Transverse colon (tissue), 4 donors: ENCODE data around the gene CENPT. TPM values are rescaled to one million over a fixed set of nuclear protein-coding genes. Genes with fewer than 3 reads are reported as not detected.

ENCODE experiments used
- DNase-seq: peaks from one replicate; pipeline ENCODE4 v3.0.0-alpha.2; 2019
- H3K27ac ChIP-seq, 4 donors: fragments of 200-600 bp; sonication (generic); 2 replicates each; pipeline ENCODE4 v1.5.1; 2016 to 2018; ENCODE audit warnings: inconsistent platforms in 4 of 4
- H3K27me3 ChIP-seq: fragments of 200-600 bp; sonication (generic); 2 replicates; pipeline ENCODE4 v1.5.1; 2017; ENCODE audit warnings: inconsistent platforms
- H3K36me3 ChIP-seq, 4 donors: fragments of 200-600 bp; sonication (generic); 2 replicates each; pipeline ENCODE4 v1.5.1; 2017 to 2019; ENCODE audit warnings: inconsistent platforms in 4 of 4
- H3K4me1 ChIP-seq, 4 donors: fragments of 200-600 bp; sonication (generic); 2 replicates each; pipeline ENCODE4 v1.5.1; 2017 to 2020; ENCODE audit warnings: inconsistent platforms in 4 of 4
- H3K4me3 ChIP-seq, 4 donors: fragments of 200-600 bp; sonication (generic); 1 replicate in 1 of 4; 2 replicates in 3 of 4; pipeline versions ENCODE4 v1.5.1 to v1.6.1; 2017 to 2019; ENCODE audit warnings: inconsistent platforms in 4 of 4
- H3K9me3 ChIP-seq, 2 donors: fragments of 200-600 bp; sonication (generic); 2 replicates each; pipeline ENCODE4 v1.5.1; 2017 to 2019; ENCODE audit warnings: inconsistent platforms in 2 of 2
- EP300 ChIP-seq: sonication (generic); formaldehyde crosslinking; IDR thresholded peaks from one replicate; pipeline ENCODE4 v1.6.1; 2017; ENCODE audit warnings: antibody characterized with exemption, low read depth
- POLR2A ChIP-seq: fragments of 450-650 bp; IDR thresholded peaks from one replicate; pipeline ENCODE4 v1.6.1; 2016; ENCODE audit warnings: antibody characterized with exemption, mild to moderate bottlenecking, moderate library complexity
- POLR2AphosphoS5 ChIP-seq, 3 donors: sonication (generic); formaldehyde crosslinking; IDR thresholded peaks; one replicate each; pipeline ENCODE4 v1.6.1; 2016; ENCODE audit warnings: antibody characterized with exemption in 3 of 3
- WGBS, 2 donors: methylation state at CpG; one replicate each; pipeline ENCODE4 v1.1.5; 2018; ENCODE audit warnings: low coverage in 1 of 2; 5-methylcytosine and 5-hydroxymethylcytosine counted together
- in situ Hi-C, 4 donors: fragments of 200-750 bp; cut with MboI; loops; one replicate each; pipeline versions ENCODE4 v1.15.0 to v1.15.1; 2017; ENCODE audit warnings: low sequenced_read_pairs in 3 of 4, low pct_ligation_motif_present in 1 of 4, low pct_unique_long_range_greater_than_20kb in 1 of 4
- intact Hi-C: fragments of 100-400 bp; cut with DNase I; formaldehyde crosslinking; loops from one replicate; pipeline ENCODE4 v1.15.1; 2023; ENCODE audit warnings: low total_unique reads
- total RNA-seq, 4 donors: library from RNA; depleted of rRNA; stranded (reverse); fragments of >200 nt; gene quantifications; one replicate each; pipeline ENCODE4 v1.1.0, GENCODE V29; 2016
- TF ChIP-seq, protein P1 (sequence below), 5 experiments: fragments of 200-600 bp in 3 of 5; fragments of 450-650 bp in 2 of 5; sonication (generic) in 3 of 5; IDR thresholded peaks; 1 replicate in 2 of 5; 2 replicates in 3 of 5; pipeline ENCODE4 v1.5.1; 2016 to 2017; ENCODE audit warnings: antibody characterized with exemption in 5 of 5, inconsistent platforms in 3 of 5, mild to moderate bottlenecking in 2 of 5, moderate library complexity in 1 of 5

Gene CENPT
- total RNA-seq, 4 donors from 2014 or later, result 58.2 to 248 (median 100) TPM

DNA sequence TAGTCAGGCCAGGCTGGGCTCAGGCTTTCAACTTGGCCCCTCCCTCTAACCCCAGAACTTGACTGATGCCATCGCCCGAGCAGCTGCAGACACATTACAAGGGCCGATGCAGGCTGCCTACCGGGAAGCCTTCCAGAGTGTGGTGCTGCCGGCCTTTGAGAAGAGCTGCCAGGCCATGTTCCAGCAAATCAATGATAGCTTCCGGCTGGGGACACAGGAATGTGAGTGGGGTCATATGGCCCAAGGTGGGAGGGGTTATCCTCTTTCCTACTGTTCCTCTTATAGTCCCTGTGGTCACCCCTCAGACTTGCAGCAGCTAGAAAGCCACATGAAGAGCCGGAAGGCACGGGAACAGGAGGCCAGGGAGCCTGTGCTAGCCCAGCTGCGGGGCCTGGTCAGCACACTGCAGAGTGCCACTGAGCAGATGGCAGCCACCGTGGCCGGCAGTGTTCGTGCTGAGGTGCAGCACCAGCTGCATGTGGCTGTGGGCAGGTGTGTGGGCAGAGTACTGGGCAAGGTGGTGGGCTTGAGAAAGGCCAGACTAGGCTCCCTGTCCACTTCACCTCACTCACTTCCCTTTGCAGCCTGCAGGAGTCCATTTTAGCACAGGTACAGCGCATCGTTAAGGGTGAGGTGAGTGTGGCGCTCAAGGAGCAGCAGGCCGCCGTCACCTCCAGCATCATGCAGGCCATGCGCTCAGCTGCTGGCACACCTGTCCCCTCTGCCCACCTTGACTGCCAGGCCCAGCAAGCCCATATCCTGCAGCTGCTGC is 35.1 kb upstream of the CENPT start:
- no peak overlapping the region for H3K4me3 ChIP-seq
- H3K27ac ChIP-seq, result peak overlapping the region in 1 of 4 donors; percentile 40
- peaks cover 0 to 11% (median 1%) of the 10 kb centered on the region in 4 donors for H3K4me1 ChIP-seq
- no peak for TF ChIP-seq EP300
- no peak for TF ChIP-seq POLR2A
- TF ChIP-seq POLR2AphosphoS5 (IDR thresholded peaks at IDR 0.05), result no peak
- TF ChIP-seq, protein P1, sequence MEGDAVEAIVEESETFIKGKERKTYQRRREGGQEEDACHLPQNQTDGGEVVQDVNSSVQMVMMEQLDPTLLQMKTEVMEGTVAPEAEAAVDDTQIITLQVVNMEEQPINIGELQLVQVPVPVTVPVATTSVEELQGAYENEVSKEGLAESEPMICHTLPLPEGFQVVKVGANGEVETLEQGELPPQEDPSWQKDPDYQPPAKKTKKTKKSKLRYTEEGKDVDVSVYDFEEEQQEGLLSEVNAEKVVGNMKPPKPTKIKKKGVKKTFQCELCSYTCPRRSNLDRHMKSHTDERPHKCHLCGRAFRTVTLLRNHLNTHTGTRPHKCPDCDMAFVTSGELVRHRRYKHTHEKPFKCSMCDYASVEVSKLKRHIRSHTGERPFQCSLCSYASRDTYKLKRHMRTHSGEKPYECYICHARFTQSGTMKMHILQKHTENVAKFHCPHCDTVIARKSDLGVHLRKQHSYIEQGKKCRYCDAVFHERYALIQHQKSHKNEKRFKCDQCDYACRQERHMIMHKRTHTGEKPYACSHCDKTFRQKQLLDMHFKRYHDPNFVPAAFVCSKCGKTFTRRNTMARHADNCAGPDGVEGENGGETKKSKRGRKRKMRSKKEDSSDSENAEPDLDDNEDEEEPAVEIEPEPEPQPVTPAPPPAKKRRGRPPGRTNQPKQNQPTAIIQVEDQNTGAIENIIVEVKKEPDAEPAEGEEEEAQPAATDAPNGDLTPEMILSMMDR (IDR thresholded peaks at IDR 0.05), result no peak
- DNase-seq, result no peak
- 84% methylated on average over 18 of the region's 18 CpGs; no CpG with 5 or more reads in 1 of the 2 donors for WGBS, 2 donors
- intact Hi-C loops (no loop called here), in situ Hi-C loops (no loop called here)
- peaks cover 0 to 48% (median 20%) of the 10 kb centered on the region in 4 donors for H3K36me3 ChIP-seq
- H3K9me3 ChIP-seq, result no peaks in the 10 kb centered on the region
- H3K27me3 ChIP-seq, result no peaks in the 10 kb centered on the region

DNA sequence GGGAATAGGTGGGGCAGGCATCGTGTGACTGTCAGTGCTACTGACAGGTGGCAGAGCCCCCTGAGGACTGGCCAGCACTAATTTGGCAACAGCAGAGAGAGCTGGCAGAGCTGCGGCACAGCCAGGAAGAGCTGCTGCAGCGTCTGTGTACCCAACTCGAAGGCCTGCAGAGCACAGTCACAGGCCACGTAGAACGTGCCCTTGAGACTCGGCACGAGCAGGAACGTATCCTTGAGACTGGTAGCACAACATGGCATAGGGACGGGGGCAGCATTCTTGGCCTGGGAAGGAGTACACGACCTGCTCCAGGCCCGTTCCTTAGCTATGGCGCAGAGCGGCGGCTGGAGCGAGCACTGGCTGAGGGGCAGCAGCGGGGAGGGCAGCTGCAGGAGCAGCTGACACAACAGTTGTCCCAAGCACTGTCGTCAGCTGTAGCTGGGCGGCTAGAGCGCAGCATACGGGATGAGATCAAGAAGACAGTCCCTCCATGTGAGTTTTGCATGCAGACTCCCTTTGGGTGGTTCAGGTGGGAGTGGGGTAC is 34.2 kb upstream of the CENPT start:
- in situ Hi-C loops (no loop called here), intact Hi-C loops (no loop called here)
- H3K4me1 ChIP-seq, result peaks cover 0 to 11% (median 1%) of the 10 kb centered on the region in 4 donors
- DNase-seq, result no peak
- no peaks in the 10 kb centered on the region for H3K27me3 ChIP-seq
- no peak overlapping the region for H3K27ac ChIP-seq
- H3K4me3 ChIP-seq, result no peak overlapping the region
- 94% methylated on average over 21 of the region's 21 CpGs; no CpG with 5 or more reads in 1 of the 2 donors for WGBS, 2 donors
- TF ChIP-seq, protein P1 (IDR thresholded peaks at IDR 0.05), result no peak
- TF ChIP-seq POLR2A (no peak), EP300 (no peak), POLR2AphosphoS5 (IDR thresholded peaks at IDR 0.05) (no peak)
- no peaks in the 10 kb centered on the region for H3K9me3 ChIP-seq
- peaks cover 0 to 56% (median 21%) of the 10 kb centered on the region in 4 donors for H3K36me3 ChIP-seq

DNA sequence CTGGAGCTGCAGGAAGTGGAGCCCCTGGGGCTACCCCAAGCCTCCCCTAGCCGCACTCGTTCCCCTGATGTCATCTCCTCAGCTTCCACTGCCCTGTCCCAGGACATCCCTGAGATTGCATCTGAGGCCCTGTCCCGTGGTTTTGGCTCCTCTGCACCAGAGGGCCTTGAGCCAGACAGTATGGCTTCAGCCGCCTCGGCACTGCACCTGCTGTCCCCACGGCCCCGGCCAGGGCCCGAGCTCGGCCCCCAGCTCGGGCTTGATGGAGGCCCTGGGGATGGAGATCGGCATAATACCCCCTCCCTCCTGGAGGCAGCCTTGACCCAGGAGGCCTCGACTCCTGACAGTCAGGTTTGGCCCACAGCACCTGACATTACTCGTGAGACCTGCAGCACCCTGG is 33.1 kb upstream of the CENPT start:
- Histone ChIP-seq H3K4me3 (no peak overlapping the region), H3K36me3 (peaks cover 0 to 58% (median 21%) of the 10 kb centered on the region in 4 donors), H3K9me3 (no peaks in the 10 kb centered on the region), H3K4me1 (peaks cover 0 to 11% (median 1%) of the 10 kb centered on the region in 4 donors), H3K27ac (no peak overlapping the region), H3K27me3 (no peaks in the 10 kb centered on the region)
- TF ChIP-seq POLR2AphosphoS5 (IDR thresholded peaks at IDR 0.05), result no peak
- TF ChIP-seq EP300, result no peak
- TF ChIP-seq, protein P1 (IDR thresholded peaks at IDR 0.05), result no peak
- no peak for DNase-seq
- WGBS, 2 donors, result 94% methylated on average over 12 of the region's 13 CpGs; no CpG with 5 or more reads in 1 of the 2 donors
- intact Hi-C loops, result no loop called here
- in situ Hi-C loops, result no loop called here

DNA sequence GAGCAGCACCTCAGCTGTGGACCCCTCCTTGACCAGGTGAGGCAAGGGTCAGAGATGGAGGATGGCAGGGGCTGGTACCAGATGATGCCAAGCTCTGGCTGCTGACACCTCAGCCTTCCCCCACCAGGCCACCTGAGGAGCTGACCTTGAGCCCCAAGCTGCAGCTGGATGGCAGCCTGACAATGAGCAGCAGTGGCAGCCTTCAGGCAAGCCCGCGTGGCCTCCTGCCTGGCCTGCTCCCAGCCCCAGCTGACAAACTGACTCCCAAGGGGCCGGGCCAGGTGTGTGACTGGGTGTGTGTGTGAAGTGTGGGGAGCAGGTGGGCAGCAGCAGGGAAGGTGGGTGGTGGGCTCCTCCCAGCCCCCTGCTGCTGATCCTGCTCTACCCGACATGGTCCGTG is 32.4 kb upstream of the CENPT start:
- intact Hi-C loops (no loop called here), in situ Hi-C loops (no loop called here)
- H3K36me3 ChIP-seq, result peaks cover 0 to 58% (median 21%) of the 10 kb centered on the region in 4 donors
- peaks cover 2 to 13% (median 5%) of the 10 kb centered on the region in 4 donors for H3K4me1 ChIP-seq
- TF ChIP-seq EP300 (no peak), POLR2AphosphoS5 (IDR thresholded peaks at IDR 0.05) (no peak), POLR2A (no peak)
- TF ChIP-seq, protein P1 (IDR thresholded peaks at IDR 0.05), result no peak
- H3K4me3 ChIP-seq, result no peak overlapping the region
- H3K9me3 ChIP-seq, result no peaks in the 10 kb centered on the region
- no peaks in the 10 kb centered on the region for H3K27me3 ChIP-seq
- 96% methylated on average over 2 of the region's 5 CpGs; no CpG with 5 or more reads in 1 of the 2 donors for WGBS, 2 donors
- no peak for DNase-seq
- no peak overlapping the region for H3K27ac ChIP-seq
